ENCODE results near the gene GPR33.
A peak's percentile ranks its signal among the peaks of the same experiment; 100 is the strongest.
"Not testable (repeated sequence)": the region's sequence is repeated elsewhere in the genome, so short reads cannot be mapped to it uniquely, and the experiment has no call there.

Gene GPR33

DNA sequence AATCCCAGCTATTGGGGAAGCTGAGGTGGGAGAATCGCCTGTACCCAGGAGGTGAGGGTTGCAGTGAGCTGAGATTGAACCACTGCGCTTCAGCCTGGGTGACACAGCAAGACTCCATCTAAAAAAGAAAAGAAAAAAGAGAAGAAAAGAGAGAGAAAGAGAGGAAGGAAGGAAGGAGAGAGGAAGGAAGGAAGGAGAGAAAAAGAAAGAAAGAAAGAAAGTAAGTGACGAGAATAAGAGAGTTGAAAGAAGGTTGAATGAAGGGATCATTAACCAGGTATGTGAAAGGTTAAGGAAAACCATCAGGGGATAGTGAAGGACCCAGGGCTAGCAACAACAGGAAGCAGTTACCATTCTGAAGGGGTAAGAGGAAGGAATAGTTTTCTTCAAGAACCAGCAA, 26.3 kb downstream of the GPR33 start:
- no peak for DNase-seq (ENCODE audit: low read depth)

- DNase-seq (ENCODE audit: low read depth) = peak; percentile 54
Measured at GRCh38 chr14:31457665-31458659, 29.9 kb downstream of the GPR33 start.

GRCh38 chr14:31456841-31457664, 30.8 kb downstream of the GPR33 start, which contains the start of gene DTD2:
TSS of gene DTD2 (minus strand) at chr14:31457506. CDS start at chr14:31457393, 113 bp downstream.
- DNase-seq (ENCODE audit: low read depth) = peak; percentile 93

DNA sequence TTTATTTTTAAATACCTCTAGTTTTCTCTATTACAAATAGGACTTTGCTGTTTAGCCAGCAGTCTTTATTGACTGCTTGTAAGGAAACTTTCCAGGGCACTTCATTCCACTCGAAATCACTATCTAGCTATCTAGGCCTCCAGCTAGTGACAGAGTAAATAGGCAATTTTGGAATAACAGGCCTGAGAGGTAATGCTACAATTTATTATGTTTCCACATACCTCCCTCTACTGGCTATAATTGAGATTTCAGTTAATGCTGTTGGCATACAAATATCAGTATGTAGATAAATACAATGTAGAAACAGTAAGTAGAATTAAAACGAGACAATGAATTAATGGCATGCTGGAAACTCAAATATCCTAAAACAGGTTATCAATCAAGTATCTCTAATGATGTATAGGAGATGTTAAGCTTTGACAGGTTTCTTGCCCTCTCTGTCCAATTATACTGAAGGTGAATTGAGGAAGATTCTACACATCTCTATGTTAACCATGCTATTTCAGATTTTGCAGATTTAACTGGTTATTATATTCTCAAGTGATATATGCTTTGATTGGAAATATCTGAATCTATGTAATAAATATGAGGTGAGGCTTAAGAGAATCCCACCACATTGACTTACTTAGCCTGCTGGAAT, 37.7 kb downstream of the GPR33 start:
- DNase-seq (ENCODE audit: low read depth) = peak; percentile 50

DNA sequence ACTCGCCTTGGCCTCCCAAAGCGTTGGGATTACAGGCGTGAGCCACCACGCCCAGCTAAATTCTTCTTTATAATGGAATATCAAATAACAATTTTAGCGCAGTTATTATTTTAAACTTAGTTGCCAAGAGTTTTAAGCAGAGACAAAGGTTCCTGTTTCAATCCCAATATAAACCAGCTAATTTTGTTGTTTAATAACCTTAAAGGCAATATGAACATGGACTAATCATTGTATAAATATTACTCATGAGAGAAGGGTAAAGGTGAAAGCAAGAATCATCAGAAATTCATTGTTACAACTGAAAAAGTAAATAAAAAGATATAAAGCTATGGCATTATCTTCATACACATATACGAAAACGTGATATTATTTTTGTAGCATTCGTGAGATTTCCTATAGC, 38.7 kb downstream of the GPR33 start:
- no peak for DNase-seq (ENCODE audit: low read depth)

DNA sequence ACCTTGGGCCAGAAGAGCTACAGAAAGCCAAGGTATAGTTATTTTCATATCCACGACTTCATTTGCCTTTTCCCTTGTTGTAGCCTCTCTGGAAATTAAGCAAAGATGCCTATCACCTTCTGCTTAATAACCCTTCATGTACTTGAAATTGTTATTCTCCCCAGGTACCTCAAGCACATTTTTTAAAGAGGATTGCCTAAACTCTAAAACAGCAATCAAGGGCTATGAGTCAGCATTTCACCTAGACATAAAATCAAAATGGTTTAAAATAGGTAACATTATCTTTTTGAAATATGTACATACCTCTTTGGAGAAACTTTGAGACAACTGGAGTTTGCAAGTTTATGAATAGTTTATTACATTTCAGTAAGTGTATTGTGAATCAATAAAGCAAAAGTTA, 42.1 kb downstream of the GPR33 start:
- DNase-seq (ENCODE audit: low read depth) = no peak

- DNase-seq (ENCODE audit: low read depth) = no peak
Measured at GRCh38 chr14:31442284-31442683, 45.6 kb downstream of the GPR33 start.

DNA sequence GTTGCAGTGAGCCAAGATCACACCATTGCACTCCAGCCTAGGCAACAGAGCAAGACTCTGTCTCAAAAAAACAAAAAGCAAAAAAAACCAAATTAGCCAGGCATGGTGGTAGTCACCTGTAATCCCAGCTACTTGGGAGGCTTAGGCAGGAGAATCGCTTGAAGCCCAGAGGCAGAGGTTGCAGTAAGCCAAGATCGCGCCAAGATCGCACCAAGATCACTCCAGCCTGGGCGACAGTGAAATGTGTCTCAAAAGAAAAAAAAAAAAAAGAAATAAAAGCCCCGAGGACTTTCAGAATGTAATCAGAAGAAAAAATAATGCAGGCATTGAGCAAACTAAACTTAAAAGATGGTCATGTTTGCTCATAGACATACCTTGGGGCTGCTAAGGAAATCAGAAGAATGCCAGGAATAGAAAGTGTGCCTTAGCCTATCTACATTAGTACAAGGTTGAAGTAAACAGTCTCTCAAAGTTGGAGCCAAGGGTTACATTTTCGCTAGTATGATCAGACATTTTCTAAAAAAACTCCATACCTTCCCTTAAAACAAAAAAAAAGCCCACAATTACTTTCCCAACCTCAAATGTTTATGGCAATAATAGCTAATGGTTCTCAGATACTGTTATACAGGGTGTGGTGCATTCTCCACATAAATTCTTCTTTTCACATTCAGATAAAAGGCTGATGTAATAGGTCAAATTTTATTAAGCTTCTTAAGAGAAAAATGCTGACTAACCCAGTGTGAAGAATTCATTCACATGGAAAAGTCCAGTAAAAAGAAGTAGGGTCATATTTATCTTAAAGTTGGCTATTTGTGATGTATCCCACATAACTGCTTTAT, 46.3 kb downstream of the GPR33 start:
- DNase-seq (ENCODE audit: low read depth) = peak; percentile 88

DNA sequence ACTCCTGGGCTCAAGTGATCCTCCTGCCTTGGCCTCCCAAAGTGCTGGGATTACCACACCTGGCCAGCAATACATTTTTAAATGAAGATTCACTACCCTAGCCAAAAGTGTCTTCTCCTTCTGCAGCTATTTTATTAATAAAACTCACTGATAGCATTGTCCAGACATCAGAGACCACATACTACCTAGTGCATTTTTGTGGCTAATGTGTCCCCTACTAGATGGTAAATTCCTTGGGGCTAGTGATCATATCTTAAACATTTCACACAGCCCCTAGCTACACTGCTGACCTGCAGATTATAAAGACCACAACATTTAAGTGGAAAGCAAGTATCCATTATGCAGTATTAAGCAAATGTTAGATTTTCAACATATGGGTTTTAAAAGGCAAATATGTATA, 47.6 kb downstream of the GPR33 start:
- DNase-seq (ENCODE audit: low read depth) = no peak

DNA sequence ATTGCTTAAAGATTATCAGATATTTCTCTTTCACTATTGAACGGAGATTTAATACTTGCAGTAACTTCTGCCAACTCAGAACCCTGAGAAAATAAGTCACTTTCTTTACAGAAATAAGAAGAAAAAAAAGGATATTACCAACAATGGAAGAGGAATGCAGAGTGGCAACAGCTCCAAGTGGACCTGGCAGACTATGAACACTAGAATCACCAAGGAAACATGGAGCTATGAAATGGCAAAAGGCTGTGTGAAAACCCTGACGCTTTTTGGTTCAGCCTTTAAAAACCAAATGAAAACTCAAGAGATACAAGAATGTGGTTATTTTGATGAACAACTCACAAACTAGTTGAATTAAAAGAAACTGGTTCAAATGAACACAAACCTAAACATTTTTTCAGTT, 48.3 kb downstream of the GPR33 start:
- no peak for DNase-seq (ENCODE audit: low read depth)

GRCh38 chr14:31437045-31437691, 50.7 kb downstream of the GPR33 start:
- not testable (repeated sequence) for DNase-seq (ENCODE audit: low read depth)

- peak; percentile 80 for DNase-seq (ENCODE audit: low read depth)
Measured at GRCh38 chr14:31435276-31435675, 52.6 kb downstream of the GPR33 start.
